Keratinocyte (primary cell): ENCODE measurements around the gene FAM118B. TPM values are rescaled to one million over a fixed set of nuclear protein-coding genes. Genes with fewer than 3 reads are reported as not detected.
"Not testable (repeated sequence)": the region's sequence is repeated elsewhere in the genome, so short reads cannot be mapped to it uniquely, and the experiment has no call there.

Source experiments
- DNase-seq: peaks from one replicate; pipeline ENCODE4 v3.0.0-alpha.2; 2011; ENCODE audit warnings: low read depth, missing footprints, low spot score
- FAIRE-seq: peaks from 2 replicates; lab custom pipeline; 2011; peaks lifted over from hg19 to GRCh38; lab: Jason Lieb, UNC
- H2AFZ ChIP-seq: 2 replicates; pipeline ENCODE4 v1.6.0; 2012; ENCODE audit warnings: low read length, control low read depth, inconsistent platforms; ENCODE audit not compliant: control insufficient read depth
- H3K27ac ChIP-seq: 2 replicates; pipeline ENCODE4 v1.5.1; 2011; ENCODE audit warnings: low read length; ENCODE audit not compliant: control insufficient read depth, insufficient read depth
- H3K27me3 ChIP-seq: 3 replicates; pipeline ENCODE4 v1.6.0; 2011; ENCODE audit warnings: low read length; ENCODE audit not compliant: control insufficient read depth, insufficient read depth; ENCODE audit errors: extremely low read depth
- H3K36me3 ChIP-seq, 2 experiments: 2 replicates in 1 of 2; 3 replicates in 1 of 2; pipeline ENCODE4 v1.5.1; 2011; ENCODE audit warnings: low read length in 2 of 2, mild to moderate bottlenecking in 1 of 2; ENCODE audit not compliant: control insufficient read depth in 2 of 2, insufficient read depth in 2 of 2; ENCODE audit errors: extremely low read depth in 1 of 2
- H3K4me1 ChIP-seq: 3 replicates; pipeline ENCODE4 v1.5.1; 2011; ENCODE audit warnings: low read length; ENCODE audit not compliant: control insufficient read depth, insufficient read depth; ENCODE audit errors: extremely low read depth
- H3K4me2 ChIP-seq: 3 replicates; pipeline ENCODE4 v1.6.0; 2011; ENCODE audit warnings: low read depth, low read length; ENCODE audit not compliant: control insufficient read depth, insufficient read depth; ENCODE audit errors: extremely low read depth
- H3K4me3 ChIP-seq, 3 experiments: fragments of 200-600 bp in 1 of 3; sonication (generic) in 1 of 3; 2 replicates in 2 of 3; 3 replicates in 1 of 3; pipeline ENCODE4 v1.5.1; 2011 to 2016; ENCODE audit warnings: low read length in 3 of 3, mild to moderate bottlenecking in 3 of 3, control low read depth in 2 of 3, inconsistent platforms in 1 of 3, low read depth in 1 of 3, mixed read lengths in 1 of 3, mixed run types in 1 of 3, moderate library complexity in 1 of 3; ENCODE audit not compliant: control insufficient read depth in 2 of 3, insufficient read depth in 2 of 3; ENCODE audit errors: extremely low read depth in 1 of 3
- H3K79me2 ChIP-seq: 2 replicates; pipeline ENCODE4 v1.6.0; 2012; ENCODE audit warnings: low read length; ENCODE audit not compliant: control insufficient read depth, insufficient read depth
- H3K9ac ChIP-seq: 3 replicates; pipeline ENCODE4 v1.6.0; 2011; ENCODE audit warnings: low read length; ENCODE audit not compliant: control insufficient read depth, insufficient read depth; ENCODE audit errors: extremely low read depth
- H3K9me1 ChIP-seq: 3 replicates; pipeline ENCODE4 v1.6.0; 2011; ENCODE audit warnings: low read length; ENCODE audit not compliant: control insufficient read depth, insufficient read depth; ENCODE audit errors: extremely low read depth
- H3K9me3 ChIP-seq: 2 replicates; pipeline ENCODE4 v1.5.1; 2012; ENCODE audit warnings: low read depth, low read length; ENCODE audit not compliant: control insufficient read depth
- H4K20me1 ChIP-seq: 3 replicates; pipeline ENCODE4 v1.6.0; 2011; ENCODE audit warnings: low read length; ENCODE audit not compliant: control insufficient read depth, insufficient read depth; ENCODE audit errors: extremely low read depth
- EZH2 ChIP-seq: IDR thresholded peaks from one replicate; pipeline ENCODE4 v1.6.1; 2012; ENCODE audit warnings: inconsistent platforms, mild to moderate bottlenecking, low read length, moderate library complexity
- dilution Hi-C: fragments of 300-500 bp; cut with MboI; formaldehyde crosslinking; loops from one replicate; pipeline ENCODE4 v1.7.0; 2020; ENCODE audit warnings: low sequenced_read_pairs; ENCODE audit not compliant: extremely low pct_ligation_motif_present
- polyA plus RNA-seq, 5 experiments: library from polyadenylated mRNA; depleted of rRNA in 3 of 5; stranded (reverse) in 3 of 5; stranded (forward) in 1 of 5; unstranded in 1 of 5; fragments of >200 nt; gene quantifications; 1 replicate in 1 of 5; 2 replicates in 3 of 5; 3 replicates in 1 of 5; pipeline versions ENCODE4 v1.2.1 to v1.2.3, GENCODE V29; 2011 to 2012; ENCODE audit warnings: missing spikeins in 2 of 5, low read depth in 1 of 5, low replicate concordance in 1 of 5
- TF ChIP-seq, protein P1 (sequence below), 3 experiments: IDR thresholded peaks in 1 of 3; conservative IDR thresholded peaks in 1 of 3; optimal IDR thresholded peaks in 1 of 3; 2 replicates in 2 of 3; 3 replicates in 1 of 3; pipeline versions ENCODE3 to v1.5.1; 2011; ENCODE audit warnings: low read length in 3 of 3, mild to moderate bottlenecking in 3 of 3, moderate library complexity in 2 of 3, control low read depth in 1 of 3, inconsistent platforms in 1 of 3; ENCODE audit not compliant: insufficient read depth in 2 of 3; ENCODE audit errors: extremely low read depth in 1 of 3

Gene FAM118B
- polyA plus RNA-seq, 1 donor (not counting 4 experiments of a cell fraction or from before 2014, with no cell fraction given): 32.0 TPM

DNA sequence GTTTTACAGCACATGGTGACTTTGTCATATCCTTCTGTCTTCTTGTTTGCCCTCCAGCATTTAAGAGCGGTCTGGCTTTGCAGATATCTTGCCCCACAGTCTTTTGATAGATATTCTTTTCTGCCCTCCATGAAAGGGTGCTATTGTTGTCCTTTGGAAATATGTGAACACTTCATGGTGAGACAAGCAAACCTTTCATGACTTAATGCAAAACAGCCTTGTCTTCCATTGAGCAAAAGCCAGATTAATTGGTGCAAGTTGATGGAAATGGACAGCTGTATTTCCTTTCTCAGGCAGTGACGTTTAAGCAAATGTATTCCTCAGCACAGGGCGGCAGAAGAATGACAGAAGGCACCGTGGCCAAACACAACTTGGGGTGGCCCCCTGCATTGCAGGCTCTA lies 96.7 kb downstream of the FAM118B start:
- H4K20me1 ChIP-seq: no peaks in the 10 kb centered on the region
- no peaks in the 10 kb centered on the region for H3K9me3 ChIP-seq
- H3K9ac ChIP-seq: no peak overlapping the region
- TF ChIP-seq, protein P1, sequence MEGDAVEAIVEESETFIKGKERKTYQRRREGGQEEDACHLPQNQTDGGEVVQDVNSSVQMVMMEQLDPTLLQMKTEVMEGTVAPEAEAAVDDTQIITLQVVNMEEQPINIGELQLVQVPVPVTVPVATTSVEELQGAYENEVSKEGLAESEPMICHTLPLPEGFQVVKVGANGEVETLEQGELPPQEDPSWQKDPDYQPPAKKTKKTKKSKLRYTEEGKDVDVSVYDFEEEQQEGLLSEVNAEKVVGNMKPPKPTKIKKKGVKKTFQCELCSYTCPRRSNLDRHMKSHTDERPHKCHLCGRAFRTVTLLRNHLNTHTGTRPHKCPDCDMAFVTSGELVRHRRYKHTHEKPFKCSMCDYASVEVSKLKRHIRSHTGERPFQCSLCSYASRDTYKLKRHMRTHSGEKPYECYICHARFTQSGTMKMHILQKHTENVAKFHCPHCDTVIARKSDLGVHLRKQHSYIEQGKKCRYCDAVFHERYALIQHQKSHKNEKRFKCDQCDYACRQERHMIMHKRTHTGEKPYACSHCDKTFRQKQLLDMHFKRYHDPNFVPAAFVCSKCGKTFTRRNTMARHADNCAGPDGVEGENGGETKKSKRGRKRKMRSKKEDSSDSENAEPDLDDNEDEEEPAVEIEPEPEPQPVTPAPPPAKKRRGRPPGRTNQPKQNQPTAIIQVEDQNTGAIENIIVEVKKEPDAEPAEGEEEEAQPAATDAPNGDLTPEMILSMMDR (optimal IDR thresholded peaks at IDR 0.05 in 1 of 3, IDR thresholded peaks at IDR 0.05 in 1 of 3, conservative IDR thresholded peaks at IDR 0.05 in 1 of 3; ENCODE audit: extremely low read depth in 1 of 3, insufficient read depth in 2 of 3, low read length in 3 of 3): no peak
- TF ChIP-seq EZH2: no peak
- H2AFZ ChIP-seq: no peak overlapping the region
- peaks cover 29% of the 10 kb centered on the region for H3K4me1 ChIP-seq
- dilution Hi-C loops: no loop called here
- no peaks in the 10 kb centered on the region for H3K9me1 ChIP-seq
- H3K27me3 ChIP-seq: no peaks in the 10 kb centered on the region
- H3K27ac ChIP-seq: no peak overlapping the region
- no peak overlapping the region for H3K4me3 ChIP-seq
- no peak for DNase-seq
- peaks cover 10% of the 10 kb centered on the region for H3K79me2 ChIP-seq
- no peaks in the 10 kb centered on the region for H3K36me3 ChIP-seq
- H3K4me2 ChIP-seq: no peak overlapping the region
- FAIRE-seq: peak; percentile 65

DNA sequence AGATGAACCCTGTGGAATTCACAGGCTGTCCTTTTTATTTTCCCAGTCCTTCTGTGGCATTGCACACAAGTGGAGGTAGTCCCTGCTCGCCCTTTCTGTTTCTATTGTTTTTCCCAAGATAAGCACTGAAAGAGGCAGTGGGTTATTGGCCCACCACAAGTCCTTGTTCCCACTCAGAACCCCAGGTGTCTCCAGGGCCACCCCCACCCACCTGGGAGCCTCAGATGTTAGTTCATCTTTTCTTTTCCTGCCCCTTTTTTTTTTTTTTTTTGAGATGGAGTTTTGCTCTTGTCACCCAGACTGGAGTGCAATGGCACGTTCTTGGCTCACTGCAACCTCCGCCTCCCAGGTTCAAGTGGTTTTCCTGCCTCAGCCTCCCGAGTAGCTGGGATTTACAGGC lies 97.2 kb downstream of the FAM118B start:
- H3K4me3 ChIP-seq, H3K36me3 ChIP-seq, FAIRE-seq, DNase-seq, H3K9me3 ChIP-seq, H3K9ac ChIP-seq, H3K9me1 ChIP-seq, H3K79me2 ChIP-seq, dilution Hi-C loops, H2AFZ ChIP-seq, H3K27me3 ChIP-seq, H3K4me2 ChIP-seq, H4K20me1 ChIP-seq: not testable (repeated sequence)
- H3K4me1 ChIP-seq: peaks cover 32% of the 10 kb centered on the region
- H3K27ac ChIP-seq: peak overlapping the region; percentile 42
